GM11168 (cell line): ENCODE data around the gene RTP2.

ENCODE experiments used
- in situ Hi-C: fragments of 300-500 bp; cut with MboI; formaldehyde crosslinking; loops from one replicate; pipeline ENCODE4 v1.12.0; 2022; ENCODE audit warnings: low sequenced_read_pairs; ENCODE audit not compliant: unreplicated experiment

RTP2 gene

GRCh38 chr3:187702507-187703033, at the start of gene RTP2:
Gene RTP2, minus strand, starts transcription at chr3:187702557. Its CDS starts 429 bp downstream, at chr3:187702128.
- in situ Hi-C loops = no loop called here

- in situ Hi-C loops = no loop called here
Observed at GRCh38 chr3:187750513-187751123, 48.3 kb upstream of the RTP2 start.

- in situ Hi-C loops = no loop called here
Observed at GRCh38 chr3:187750006-187750512, 47.7 kb upstream of the RTP2 start.

GRCh38 chr3:187748050-187748481, 45.7 kb upstream of the RTP2 start:
- in situ Hi-C loops = loop anchor here (25.0 kb wide), 1 partner anchor 1389 kb away; no protein-coding TSS in a partner anchor

- in situ Hi-C loops = loop anchor here (25.0 kb wide), 1 partner anchor 1390 kb away; no protein-coding TSS in a partner anchor
Observed at GRCh38 chr3:187747506-187747905, 45.1 kb upstream of the RTP2 start.

GRCh38 chr3:187746442-187747281, 44.3 kb upstream of the RTP2 start:
- in situ Hi-C loops = loop anchor here (25.0 kb wide), 1 partner anchor 1391 kb away; no protein-coding TSS in a partner anchor

- in situ Hi-C loops = loop anchor here (25.0 kb wide), 1 partner anchor 1391 kb away; no protein-coding TSS in a partner anchor
Observed at GRCh38 chr3:187746059-187746441, 43.7 kb upstream of the RTP2 start.

GRCh38 chr3:187745201-187746058, 43.1 kb upstream of the RTP2 start, which contains the start of gene BCL6:
Gene BCL6, minus strand, starts transcription at chr3:187745468. Its CDS starts 11,775 bp downstream, at chr3:187733693.
- in situ Hi-C loops = loop anchor here (25.0 kb wide), 1 partner anchor 1392 kb away; no protein-coding TSS in a partner anchor

- in situ Hi-C loops = loop anchor here (5.0 to 25.0 kb wide), 2 partner anchors 1008 to 1393 kb away; no protein-coding TSS in a partner anchor
Observed at GRCh38 chr3:187744169-187745151, 42.1 kb upstream of the RTP2 start.

GRCh38 chr3:187743195-187744141, 41.1 kb upstream of the RTP2 start:
- in situ Hi-C loops = loop anchor here (5.0 to 25.0 kb wide), 2 partner anchors 1009 to 1394 kb away; no protein-coding TSS in a partner anchor

GRCh38 chr3:187742351-187743171, 40.2 kb upstream of the RTP2 start:
- in situ Hi-C loops = loop anchor here (5.0 to 25.0 kb wide), 2 partner anchors 1010 to 1395 kb away; no protein-coding TSS in a partner anchor

GRCh38 chr3:187741403-187742350, 39.3 kb upstream of the RTP2 start:
- in situ Hi-C loops = loop anchor here (5.0 to 25.0 kb wide), 2 partner anchors 1011 to 1396 kb away; no protein-coding TSS in a partner anchor

GRCh38 chr3:187740421-187741399, 38.4 kb upstream of the RTP2 start:
- in situ Hi-C loops = loop anchor here (5.0 to 25.0 kb wide), 2 partner anchors 1012 to 1397 kb away; no protein-coding TSS in a partner anchor
